Heart left ventricle (tissue), 13 donors: ENCODE results near the gene IFT122.
"Not testable (repeated sequence)": the region's sequence is repeated elsewhere in the genome, so short reads cannot be mapped to it uniquely, and the experiment has no call there.

ENCODE experiments used
- POLR2A ChIP-seq, 2 donors: fragments of 450-650 bp; IDR thresholded peaks; one replicate each; pipeline ENCODE4 v1.6.1; 2017; ENCODE audit warnings: antibody characterized with exemption in 2 of 2, mild to moderate bottlenecking in 2 of 2, moderate library complexity in 2 of 2
- TF ChIP-seq, protein P1 (sequence below), 12 donors: fragments of 200-600 bp; sonication (generic) in 4 of 12; IDR thresholded peaks; one replicate each; pipeline versions ENCODE4 v1.5.0 to v1.8.0; 2018 to 2022; ENCODE audit warnings: antibody characterized with exemption in 12 of 12, mild to moderate bottlenecking in 5 of 12
- donor health status: ischemic (EF 13 %, LVEDD 7.1; RV severe dilation, severe dysfunction).
- donor health status: DM: no; HTN: yes; CAD: no.
- donor health status: DM: no; HTN: no; CAD: no.
- donor health status: ischemic (EF 25% LVEDD 6.9; RV normal size, moderate dysfunction).
- donor health status: ischemic (EF 25% LVEDD 5.7; RV mildly dilated, moderate dysfunction).
- donor health status: ischemic (EF 35%, LVEDD 5.7; RV mildly dilated, moderate dysfunction).
- donor health status: nonischemic (EF 11% LVEDD 7.7; RV severe dilation, severe dysfunction).
- donor health status: DM: yes; HTN: yes; CAD: no.
- donor health status: PGD.
- donor health status: ischemic (EF 29% LVEDD 5.4; RV normal size, mild dysfunction).
- donor health status: nonischemic (EF 23%, LVEDD 6.1; RV moderate dilation, normal function).

DNA sequence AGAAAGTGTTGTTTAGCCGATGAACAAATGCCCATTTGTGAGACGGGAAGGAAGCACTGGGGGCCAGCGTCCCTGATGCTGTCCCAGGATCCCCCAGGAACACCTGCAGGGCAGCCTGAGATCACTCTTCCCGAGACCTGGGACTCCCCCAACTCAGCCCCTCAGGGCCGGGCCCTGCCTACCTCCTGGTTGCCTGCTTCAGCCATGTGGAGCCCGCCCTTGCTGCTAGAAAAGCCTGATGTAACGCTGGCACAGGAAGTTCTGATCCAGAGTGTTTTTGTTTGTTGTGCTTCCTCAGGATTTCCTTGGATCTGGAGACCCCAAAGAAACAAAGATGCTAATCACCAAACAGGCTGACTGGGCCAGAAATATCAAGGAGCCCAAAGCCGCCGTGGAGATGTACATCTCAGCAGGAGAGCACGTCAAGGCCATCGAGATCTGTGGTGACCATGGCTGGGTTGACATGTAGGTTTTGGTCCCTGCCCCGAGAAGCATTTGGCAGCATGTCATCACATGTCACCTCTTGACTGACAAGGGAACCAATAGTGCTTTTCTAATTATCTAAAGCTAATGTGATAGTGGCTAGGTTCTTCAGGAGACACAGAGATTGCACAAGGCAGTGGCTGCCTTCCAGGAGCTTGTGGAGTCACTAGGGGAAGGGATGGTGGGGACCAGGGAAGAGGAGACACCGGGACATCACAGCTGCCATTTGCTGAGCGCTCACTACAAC lies 59.7 kb downstream of the IFT122 start:
- TF ChIP-seq POLR2A (IDR thresholded peaks at IDR 0.05): not testable (repeated sequence)
- TF ChIP-seq, protein P1, sequence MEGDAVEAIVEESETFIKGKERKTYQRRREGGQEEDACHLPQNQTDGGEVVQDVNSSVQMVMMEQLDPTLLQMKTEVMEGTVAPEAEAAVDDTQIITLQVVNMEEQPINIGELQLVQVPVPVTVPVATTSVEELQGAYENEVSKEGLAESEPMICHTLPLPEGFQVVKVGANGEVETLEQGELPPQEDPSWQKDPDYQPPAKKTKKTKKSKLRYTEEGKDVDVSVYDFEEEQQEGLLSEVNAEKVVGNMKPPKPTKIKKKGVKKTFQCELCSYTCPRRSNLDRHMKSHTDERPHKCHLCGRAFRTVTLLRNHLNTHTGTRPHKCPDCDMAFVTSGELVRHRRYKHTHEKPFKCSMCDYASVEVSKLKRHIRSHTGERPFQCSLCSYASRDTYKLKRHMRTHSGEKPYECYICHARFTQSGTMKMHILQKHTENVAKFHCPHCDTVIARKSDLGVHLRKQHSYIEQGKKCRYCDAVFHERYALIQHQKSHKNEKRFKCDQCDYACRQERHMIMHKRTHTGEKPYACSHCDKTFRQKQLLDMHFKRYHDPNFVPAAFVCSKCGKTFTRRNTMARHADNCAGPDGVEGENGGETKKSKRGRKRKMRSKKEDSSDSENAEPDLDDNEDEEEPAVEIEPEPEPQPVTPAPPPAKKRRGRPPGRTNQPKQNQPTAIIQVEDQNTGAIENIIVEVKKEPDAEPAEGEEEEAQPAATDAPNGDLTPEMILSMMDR (IDR thresholded peaks at IDR 0.05): not testable (repeated sequence)
